ENCODE data around the gene RBBP8NL. TPM values are rescaled to one million over a fixed set of nuclear protein-coding genes. Genes with fewer than 3 reads are reported as not detected.

Gene RBBP8NL
- total RNA-seq, 1 experiment from 2014 or later: 1.5 TPM

DNA sequence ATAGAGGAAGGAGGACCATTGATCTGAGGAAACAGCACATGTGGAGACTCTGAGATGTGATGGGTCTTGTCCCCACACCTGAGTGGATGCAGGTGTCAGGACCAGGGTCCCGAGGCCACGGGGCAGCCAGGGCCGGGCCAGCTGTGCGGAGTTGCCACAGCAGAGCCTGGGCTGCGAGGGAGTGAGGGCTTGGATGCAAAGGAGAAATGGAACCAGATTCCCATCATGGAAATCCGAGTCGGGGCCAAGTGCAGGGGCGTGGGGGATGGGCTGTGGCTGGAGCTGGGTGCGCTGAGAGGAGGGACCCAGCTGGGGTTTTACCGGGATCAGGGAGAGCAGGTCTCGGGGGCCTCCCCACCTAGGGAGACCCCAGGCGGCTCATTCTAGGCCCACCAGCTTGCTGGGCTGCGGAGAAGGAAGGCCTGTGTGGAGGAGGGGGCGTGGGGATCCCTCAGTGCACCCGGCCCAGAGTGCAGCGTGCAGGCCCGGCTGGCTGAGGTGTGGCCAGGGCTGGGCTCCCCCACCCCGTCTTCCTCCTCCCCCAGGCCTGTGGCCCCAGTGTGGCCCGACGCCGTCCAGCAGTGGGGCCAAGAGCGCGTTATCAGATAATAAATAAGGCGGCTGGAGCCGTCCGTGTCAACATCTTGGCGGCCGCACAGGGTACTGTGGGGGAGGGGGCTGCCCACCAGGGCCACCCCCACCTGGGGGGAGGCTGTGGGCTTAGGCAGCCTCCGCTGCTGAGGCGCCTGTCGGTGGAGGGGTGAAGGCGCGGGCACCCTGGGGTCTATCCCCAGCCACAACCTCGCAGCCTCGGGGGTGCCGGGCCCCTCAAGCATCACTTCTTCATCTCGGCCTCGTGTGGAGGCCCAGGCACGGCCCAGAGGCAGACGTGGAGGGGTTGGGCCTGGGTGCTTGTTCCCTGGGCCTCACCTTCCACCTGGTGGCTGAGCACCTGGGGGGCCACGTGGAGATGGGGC is 31.2 kb upstream of the RBBP8NL start (continued):
- TF ChIP-seq, protein P1, sequence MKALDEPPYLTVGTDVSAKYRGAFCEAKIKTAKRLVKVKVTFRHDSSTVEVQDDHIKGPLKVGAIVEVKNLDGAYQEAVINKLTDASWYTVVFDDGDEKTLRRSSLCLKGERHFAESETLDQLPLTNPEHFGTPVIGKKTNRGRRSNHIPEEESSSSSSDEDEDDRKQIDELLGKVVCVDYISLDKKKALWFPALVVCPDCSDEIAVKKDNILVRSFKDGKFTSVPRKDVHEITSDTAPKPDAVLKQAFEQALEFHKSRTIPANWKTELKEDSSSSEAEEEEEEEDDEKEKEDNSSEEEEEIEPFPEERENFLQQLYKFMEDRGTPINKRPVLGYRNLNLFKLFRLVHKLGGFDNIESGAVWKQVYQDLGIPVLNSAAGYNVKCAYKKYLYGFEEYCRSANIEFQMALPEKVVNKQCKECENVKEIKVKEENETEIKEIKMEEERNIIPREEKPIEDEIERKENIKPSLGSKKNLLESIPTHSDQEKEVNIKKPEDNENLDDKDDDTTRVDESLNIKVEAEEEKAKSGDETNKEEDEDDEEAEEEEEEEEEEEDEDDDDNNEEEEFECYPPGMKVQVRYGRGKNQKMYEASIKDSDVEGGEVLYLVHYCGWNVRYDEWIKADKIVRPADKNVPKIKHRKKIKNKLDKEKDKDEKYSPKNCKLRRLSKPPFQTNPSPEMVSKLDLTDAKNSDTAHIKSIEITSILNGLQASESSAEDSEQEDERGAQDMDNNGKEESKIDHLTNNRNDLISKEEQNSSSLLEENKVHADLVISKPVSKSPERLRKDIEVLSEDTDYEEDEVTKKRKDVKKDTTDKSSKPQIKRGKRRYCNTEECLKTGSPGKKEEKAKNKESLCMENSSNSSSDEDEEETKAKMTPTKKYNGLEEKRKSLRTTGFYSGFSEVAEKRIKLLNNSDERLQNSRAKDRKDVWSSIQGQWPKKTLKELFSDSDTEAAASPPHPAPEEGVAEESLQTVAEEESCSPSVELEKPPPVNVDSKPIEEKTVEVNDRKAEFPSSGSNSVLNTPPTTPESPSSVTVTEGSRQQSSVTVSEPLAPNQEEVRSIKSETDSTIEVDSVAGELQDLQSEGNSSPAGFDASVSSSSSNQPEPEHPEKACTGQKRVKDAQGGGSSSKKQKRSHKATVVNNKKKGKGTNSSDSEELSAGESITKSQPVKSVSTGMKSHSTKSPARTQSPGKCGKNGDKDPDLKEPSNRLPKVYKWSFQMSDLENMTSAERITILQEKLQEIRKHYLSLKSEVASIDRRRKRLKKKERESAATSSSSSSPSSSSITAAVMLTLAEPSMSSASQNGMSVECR (CRISPR knock-in tag; IDR thresholded peaks at IDR 0.05; ENCODE audit: borderline replicate concordance): no peak
- TF ChIP-seq RORB (CRISPR knock-in tag; IDR thresholded peaks at IDR 0.05): no peak

DNA sequence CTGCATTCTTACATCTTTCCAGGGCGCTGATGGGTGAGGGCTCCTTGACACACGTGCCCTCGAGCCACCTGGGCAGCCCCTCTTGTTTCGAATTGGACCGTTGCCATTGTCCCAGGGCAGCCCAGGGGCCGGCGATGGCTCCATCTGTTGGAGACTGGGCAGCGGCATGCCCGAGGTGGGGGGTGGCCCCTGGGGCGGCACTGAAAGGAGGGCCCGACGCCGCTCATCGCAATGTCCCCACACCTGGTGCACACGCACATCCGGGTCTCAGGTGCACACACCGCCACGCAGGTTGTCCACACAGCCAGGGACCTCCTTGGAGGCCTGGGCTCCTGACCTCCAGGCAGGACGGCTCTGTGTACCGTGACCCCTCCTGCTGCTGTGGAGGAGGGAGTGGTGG is 30.5 kb upstream of the RBBP8NL start:
- peak overlapping the region; percentile 27; the same call in 1 of the 2 replicates for H3K27ac Mint-ChIP-seq
- ATAC-seq (no peak), DNase-seq (ENCODE audit: low spot score) (no peak)
- ChIA-PET CTCF (no interaction called here), POLR2A (no interaction called here)
- no peak overlapping the region for H3K4me3 Mint-ChIP-seq
- no peaks in the 10 kb centered on the region for H3K27me3 Mint-ChIP-seq (ENCODE audit: low read depth)
- peaks cover 5% of the 10 kb centered on the region; the same call in 1 of the 2 replicates for H3K4me1 Mint-ChIP-seq
- H3K9me3 Mint-ChIP-seq: no peaks in the 10 kb centered on the region
- TF ChIP-seq, protein P2, sequence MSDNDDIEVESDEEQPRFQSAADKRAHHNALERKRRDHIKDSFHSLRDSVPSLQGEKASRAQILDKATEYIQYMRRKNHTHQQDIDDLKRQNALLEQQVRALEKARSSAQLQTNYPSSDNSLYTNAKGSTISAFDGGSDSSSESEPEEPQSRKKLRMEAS (CRISPR knock-in tag; IDR thresholded peaks at IDR 0.05): no peak
- TF ChIP-seq FOXP1 (CRISPR knock-in tag; IDR thresholded peaks at IDR 0.05; ENCODE audit: borderline replicate concordance): 0 out of 2 replicates have a peak, but pooled peaks have one; percentile 49
- H3K36me3 Mint-ChIP-seq: no peaks in the 10 kb centered on the region

DNA sequence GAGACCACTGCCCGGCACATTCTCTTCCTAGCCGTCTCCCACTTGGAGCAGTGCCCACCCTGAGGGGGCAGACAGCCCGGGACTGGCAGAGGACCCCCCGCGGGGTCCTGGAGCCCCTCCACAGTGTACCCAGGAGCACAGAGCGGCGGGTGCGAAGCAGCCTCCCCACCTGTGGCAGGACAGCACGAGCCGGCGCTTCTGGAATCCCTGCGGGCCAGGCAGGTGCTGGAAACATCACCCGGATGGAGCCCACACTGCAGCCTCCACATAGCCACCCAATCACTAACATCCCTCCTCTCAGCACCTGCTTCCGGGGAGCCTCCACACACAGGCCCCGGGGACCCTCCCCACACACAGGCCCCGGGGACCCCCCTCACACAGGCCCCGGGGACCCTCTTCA is 29.8 kb upstream of the RBBP8NL start:
- no peak overlapping the region for H3K4me3 Mint-ChIP-seq

More for the DNA sequence above, 29.8 kb upstream of the RBBP8NL start:
- Mint-ChIP-seq H3K9me3 (no peaks in the 10 kb centered on the region), H3K36me3 (no peaks in the 10 kb centered on the region), H3K27me3 (ENCODE audit: low read depth) (no peaks in the 10 kb centered on the region), H3K27ac (no peak overlapping the region), H3K4me1 (peaks cover 5% of the 10 kb centered on the region; the same call in 1 of the 2 replicates)
- TF ChIP-seq, protein P3, sequence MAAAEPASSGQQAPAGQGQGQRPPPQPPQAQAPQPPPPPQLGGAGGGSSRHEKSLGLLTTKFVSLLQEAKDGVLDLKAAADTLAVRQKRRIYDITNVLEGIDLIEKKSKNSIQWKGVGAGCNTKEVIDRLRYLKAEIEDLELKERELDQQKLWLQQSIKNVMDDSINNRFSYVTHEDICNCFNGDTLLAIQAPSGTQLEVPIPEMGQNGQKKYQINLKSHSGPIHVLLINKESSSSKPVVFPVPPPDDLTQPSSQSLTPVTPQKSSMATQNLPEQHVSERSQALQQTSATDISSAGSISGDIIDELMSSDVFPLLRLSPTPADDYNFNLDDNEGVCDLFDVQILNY (CRISPR knock-in tag; IDR thresholded peaks at IDR 0.05): no peak
- TF ChIP-seq TCF7 (CRISPR knock-in tag; IDR thresholded peaks at IDR 0.05; ENCODE audit: low read depth): no peak
- TF ChIP-seq FOXP1 (CRISPR knock-in tag; IDR thresholded peaks at IDR 0.05; ENCODE audit: borderline replicate concordance): no peak
- TF ChIP-seq MXD4 (CRISPR knock-in tag; IDR thresholded peaks at IDR 0.05; ENCODE audit: borderline replicate concordance): no peak
- TF ChIP-seq, protein P4, sequence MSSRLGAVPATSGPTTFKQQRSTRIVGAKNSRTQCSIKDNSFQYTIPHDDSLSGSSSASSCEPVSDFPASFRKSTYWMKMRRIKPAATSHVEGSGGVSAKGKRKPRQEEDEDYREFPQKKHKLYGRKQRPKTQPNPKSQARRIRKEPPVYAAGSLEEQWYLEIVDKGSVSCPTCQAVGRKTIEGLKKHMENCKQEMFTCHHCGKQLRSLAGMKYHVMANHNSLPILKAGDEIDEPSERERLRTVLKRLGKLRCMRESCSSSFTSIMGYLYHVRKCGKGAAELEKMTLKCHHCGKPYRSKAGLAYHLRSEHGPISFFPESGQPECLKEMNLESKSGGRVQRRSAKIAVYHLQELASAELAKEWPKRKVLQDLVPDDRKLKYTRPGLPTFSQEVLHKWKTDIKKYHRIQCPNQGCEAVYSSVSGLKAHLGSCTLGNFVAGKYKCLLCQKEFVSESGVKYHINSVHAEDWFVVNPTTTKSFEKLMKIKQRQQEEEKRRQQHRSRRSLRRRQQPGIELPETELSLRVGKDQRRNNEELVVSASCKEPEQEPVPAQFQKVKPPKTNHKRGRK (CRISPR knock-in tag; IDR thresholded peaks at IDR 0.05; ENCODE audit: borderline replicate concordance): no peak
- TF ChIP-seq, protein P5, sequence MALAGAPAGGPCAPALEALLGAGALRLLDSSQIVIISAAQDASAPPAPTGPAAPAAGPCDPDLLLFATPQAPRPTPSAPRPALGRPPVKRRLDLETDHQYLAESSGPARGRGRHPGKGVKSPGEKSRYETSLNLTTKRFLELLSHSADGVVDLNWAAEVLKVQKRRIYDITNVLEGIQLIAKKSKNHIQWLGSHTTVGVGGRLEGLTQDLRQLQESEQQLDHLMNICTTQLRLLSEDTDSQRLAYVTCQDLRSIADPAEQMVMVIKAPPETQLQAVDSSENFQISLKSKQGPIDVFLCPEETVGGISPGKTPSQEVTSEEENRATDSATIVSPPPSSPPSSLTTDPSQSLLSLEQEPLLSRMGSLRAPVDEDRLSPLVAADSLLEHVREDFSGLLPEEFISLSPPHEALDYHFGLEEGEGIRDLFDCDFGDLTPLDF (CRISPR knock-in tag; IDR thresholded peaks at IDR 0.05): no peak
- CTCF ChIA-PET: no interaction called here
- POLR2A ChIA-PET: no interaction called here
- ATAC-seq: no peak
- no peak for DNase-seq (ENCODE audit: low spot score)

Measured in WTC11 (cell line).